B cell (primary cell): ENCODE measurements around the gene SBK2. TPM values are rescaled to one million over a fixed set of nuclear protein-coding genes. Genes with fewer than 3 reads are reported as not detected.

Experiments used
- ATAC-seq: fragments of 200-7000 bp; cut with Tn5 transposase; one replicate; pipeline ENCODE4 v1.10.0; 2021; ENCODE audit warnings: low read depth, mild to moderate bottlenecking, moderate number of reproducible peaks, moderate library complexity
- CTCF ChIA-PET: fragments of 350-600 bp; sonication (Branson Sonifier 250); formaldehyde crosslinking; loops from one replicate; lab custom pipeline; 2021; ENCODE audit warnings: antibody characterized with exemption, inconsistent platforms; lab: Charles Lee
- POLR2A ChIA-PET: fragments of 350-600 bp; sonication (Branson Sonifier 250); formaldehyde crosslinking; loops from one replicate; lab custom pipeline; 2021; ENCODE audit warnings: antibody characterized with exemption; lab: Charles Lee
- DNase-seq: peaks from one replicate; pipeline ENCODE4 v3.0.0; 2013
- H2AFZ ChIP-seq: 2 replicates; pipeline ENCODE4 v1.6.1; 2012; ENCODE audit warnings: mild to moderate bottlenecking, low read depth, low read length; ENCODE audit not compliant: insufficient read depth, poor library complexity, severe bottlenecking
- H3K27ac ChIP-seq, 2 donors: 1 replicate in 1 of 2; 2 replicates in 1 of 2; pipeline ENCODE4 v1.5.1; 2012 to 2013; ENCODE audit warnings: low read length in 2 of 2, mild to moderate bottlenecking in 2 of 2, moderate library complexity in 1 of 2
- H3K27me3 ChIP-seq, 4 experiments: fragments of 200-600 bp in 1 of 4; sonication (generic) in 1 of 4; replicated peaks in 1 of 4; 1 replicate in 2 of 4; 2 replicates in 2 of 4; pipeline versions ENCODE4 v1.6.1 to v1.7.0; 2013 to 2016; ENCODE audit warnings: low read length in 3 of 4, mild to moderate bottlenecking in 2 of 4, mixed read lengths in 1 of 4, moderate library complexity in 1 of 4; ENCODE audit not compliant: insufficient read depth in 4 of 4, control insufficient read depth in 3 of 4; ENCODE audit errors: control extremely low read depth in 1 of 4
- H3K36me3 ChIP-seq, 2 experiments: replicated peaks in 1 of 2; 1 replicate in 1 of 2; 2 replicates in 1 of 2; pipeline versions ENCODE4 v1.6.1 to v1.7.1; 2013; ENCODE audit warnings: low read length in 1 of 2; ENCODE audit not compliant: insufficient read depth in 2 of 2, control insufficient read depth in 1 of 2; ENCODE audit errors: control extremely low read depth in 1 of 2, extremely low read depth in 1 of 2
- H3K4me1 ChIP-seq, 2 donors: fragments of 200-600 bp in 1 of 2; sonication (generic) in 1 of 2; 1 replicate in 1 of 2; 2 replicates in 1 of 2; pipeline versions ENCODE4 v1.5.1 to v1.6.1; 2013 to 2017; ENCODE audit warnings: low read length in 2 of 2; ENCODE audit not compliant: control insufficient read depth in 2 of 2, insufficient read depth in 2 of 2
- H3K4me2 ChIP-seq: replicated peaks from 2 replicates; pipeline ENCODE3; 2012; ENCODE audit warnings: mild to moderate bottlenecking, low read depth, low read length; ENCODE audit not compliant: poor library complexity, severe bottlenecking
- H3K4me3 ChIP-seq, 5 experiments: fragments of 200-600 bp in 1 of 5; sonication (generic) in 1 of 5; 1 replicate in 3 of 5; 2 replicates in 2 of 5; pipeline versions ENCODE4 v1.5.1 to v1.7.0; 2011 to 2016; ENCODE audit warnings: low read length in 4 of 5, mild to moderate bottlenecking in 4 of 5, low read depth in 2 of 5, control low read depth in 1 of 5, moderate library complexity in 1 of 5; ENCODE audit not compliant: insufficient read depth in 1 of 5; ENCODE audit errors: control extremely low read depth in 1 of 5, extremely low read depth in 1 of 5
- H3K79me2 ChIP-seq: fragments of 200-600 bp; sonication (generic); one replicate; pipeline ENCODE4 v1.6.0; 2016; ENCODE audit warnings: low read length; ENCODE audit not compliant: control insufficient read depth, insufficient read depth
- H3K9ac ChIP-seq: fragments of 200-600 bp; sonication (generic); 2 replicates; pipeline ENCODE4 v1.6.1; 2017; ENCODE audit warnings: mild to moderate bottlenecking, low read length, moderate library complexity
- H3K9me3 ChIP-seq, 3 donors: one replicate each; pipeline versions ENCODE4 v1.6.1 to v1.7.1; 2013; ENCODE audit warnings: low read length in 2 of 3; ENCODE audit not compliant: control insufficient read depth in 2 of 3, insufficient read depth in 1 of 3; ENCODE audit errors: control extremely low read depth in 1 of 3
- H4K20me1 ChIP-seq: 2 replicates; pipeline ENCODE4 v1.6.0; 2012; ENCODE audit warnings: mild to moderate bottlenecking, low read length; ENCODE audit not compliant: insufficient read depth, control insufficient read depth, poor library complexity, severe bottlenecking
- H3K27ac Mint-ChIP-seq: one replicate; pipeline ENCODE4 v1.8.0; 2021; ENCODE audit warnings: mixed read lengths
- H3K27me3 Mint-ChIP-seq: one replicate; pipeline ENCODE4 v1.8.0; 2021; ENCODE audit warnings: mixed read lengths
- H3K4me1 Mint-ChIP-seq: one replicate; pipeline ENCODE4 v1.8.0; 2021; ENCODE audit warnings: mixed read lengths
- H3K4me3 Mint-ChIP-seq: one replicate; pipeline ENCODE4 v1.8.0; 2021; ENCODE audit warnings: mixed read lengths
- H3K9me3 Mint-ChIP-seq: one replicate; pipeline ENCODE4 v1.8.0; 2022; ENCODE audit warnings: mixed read lengths; ENCODE audit not compliant: insufficient read depth
- EZH2 ChIP-seq: IDR thresholded peaks from 2 replicates; pipeline ENCODE4 v1.6.1; 2012; ENCODE audit warnings: borderline replicate concordance, low read depth, mild to moderate bottlenecking, moderate library complexity, low read length; ENCODE audit not compliant: insufficient read depth, poor library complexity, severe bottlenecking
- WGBS: methylation state at CpG from one replicate; pipeline ENCODE4 v1.1.5; 2013; ENCODE audit warnings: missing lambda C conversion rate; ENCODE audit not compliant: insufficient coverage; 5-methylcytosine and 5-hydroxymethylcytosine counted together
- intact Hi-C: fragments of 100-400 bp; cut with micrococcal nuclease; formaldehyde crosslinking; loops from one replicate; pipeline ENCODE4 v1.10.0; 2022
- polyA plus RNA-seq: library from polyadenylated mRNA; depleted of rRNA; stranded (reverse); fragments of >200 nt; gene quantifications from 2 replicates; pipeline ENCODE4 v1.2.3, GENCODE V29; 2012
- total RNA-seq, 2 donors: library from RNA; stranded (reverse); fragments of 120-200 nt in 1 of 2; gene quantifications; 1 replicate in 1 of 2; 2 replicates in 1 of 2; pipeline versions ENCODE4 v1.2.3 to v1.2.4, GENCODE V29; 2013 to 2022
- TF ChIP-seq, protein P1 (sequence below): fragments of 200-600 bp; IDR thresholded peaks from one replicate; pipeline ENCODE4 v1.8.0; 2022; ENCODE audit warnings: antibody characterized with exemption, mild to moderate bottlenecking

SBK2 gene
- total and polyA plus RNA-seq, 2 donors (not counting 1 experiment from before 2014, with no cell fraction given): not detected

DNA sequence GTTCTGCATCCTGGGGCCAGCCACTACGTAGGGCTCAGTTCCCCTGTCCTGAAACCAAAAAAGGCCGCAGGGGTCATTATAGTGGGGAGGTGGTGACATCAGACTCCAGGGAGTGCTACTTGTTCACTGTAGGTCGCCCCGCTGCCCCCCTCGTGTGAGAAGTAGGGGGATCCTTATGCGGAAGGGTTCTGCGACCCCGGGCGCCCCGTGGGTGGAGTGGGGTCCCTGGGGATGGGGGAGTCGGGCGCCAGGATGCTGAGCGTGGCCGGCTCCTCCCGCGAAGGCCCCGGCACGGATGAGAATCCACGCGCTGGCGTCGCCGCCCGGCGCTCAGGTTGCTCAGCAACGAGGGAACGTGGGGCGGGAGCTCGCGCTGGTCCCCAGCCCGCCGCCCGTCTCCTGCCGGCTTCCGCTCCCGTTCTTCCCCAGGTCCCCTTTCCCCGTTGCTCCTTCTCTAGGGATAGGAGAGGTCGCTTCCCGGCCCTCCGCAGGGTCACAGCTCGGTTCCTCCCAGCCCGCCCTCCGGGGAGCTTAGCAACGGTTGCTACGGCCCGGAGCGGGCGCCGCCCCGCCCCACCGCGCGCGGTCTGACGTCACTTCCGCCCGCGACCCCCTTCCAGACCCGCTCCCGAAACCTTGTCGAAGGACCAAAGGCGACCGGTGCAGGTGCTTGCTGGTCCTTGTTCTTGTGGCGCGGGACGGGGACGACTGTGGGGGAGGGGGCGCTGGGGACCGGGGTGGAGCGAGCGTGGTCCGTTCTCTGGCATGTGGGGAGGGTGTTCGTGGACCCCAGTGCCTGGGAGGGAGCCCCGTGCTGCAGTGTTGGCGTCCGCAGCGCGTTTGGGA, 52.1 kb downstream of the SBK2 start, which contains the start of gene NAT14:
NAT14 (plus strand) TSS at position 596 of the 846 bp plus-strand sequence. CDS start 521 bp downstream, outside the sequence.
- ChIA-PET CTCF (interaction anchor here (0.6 to 2.8 kb wide), 2 partner anchors 9 to 19 kb away, joined by 3 to 15 read pairs; no protein-coding TSS in a partner anchor), POLR2A (interaction anchor here (0.5 to 2.1 kb wide), 5 partner anchors 8 to 212 kb away, joined by 3 to 30 read pairs (median 3); partner anchors contain the start of genes FIZ1, ZNF628 and ZNF784)
- H3K9me3 ChIP-seq: no peaks in the 10 kb centered on the region
- H3K4me1 ChIP-seq: peaks cover 10 to 22% of the 10 kb centered on the region in 2 donors
- Mint-ChIP-seq H3K4me3 (peak within 1 kb of the TSS; percentile 83), H3K27ac (peak within 1 kb of the TSS; percentile 80), H3K27me3 (no peaks in the 10 kb centered on the region), H3K9me3 (no peaks in the 10 kb centered on the region), H3K4me1 (peaks cover 15% of the 10 kb centered on the region)
- ATAC-seq (peak; percentile 76), DNase-seq (peak; percentile 89)
- no peak for TF ChIP-seq EZH2
- TF ChIP-seq, protein P1, sequence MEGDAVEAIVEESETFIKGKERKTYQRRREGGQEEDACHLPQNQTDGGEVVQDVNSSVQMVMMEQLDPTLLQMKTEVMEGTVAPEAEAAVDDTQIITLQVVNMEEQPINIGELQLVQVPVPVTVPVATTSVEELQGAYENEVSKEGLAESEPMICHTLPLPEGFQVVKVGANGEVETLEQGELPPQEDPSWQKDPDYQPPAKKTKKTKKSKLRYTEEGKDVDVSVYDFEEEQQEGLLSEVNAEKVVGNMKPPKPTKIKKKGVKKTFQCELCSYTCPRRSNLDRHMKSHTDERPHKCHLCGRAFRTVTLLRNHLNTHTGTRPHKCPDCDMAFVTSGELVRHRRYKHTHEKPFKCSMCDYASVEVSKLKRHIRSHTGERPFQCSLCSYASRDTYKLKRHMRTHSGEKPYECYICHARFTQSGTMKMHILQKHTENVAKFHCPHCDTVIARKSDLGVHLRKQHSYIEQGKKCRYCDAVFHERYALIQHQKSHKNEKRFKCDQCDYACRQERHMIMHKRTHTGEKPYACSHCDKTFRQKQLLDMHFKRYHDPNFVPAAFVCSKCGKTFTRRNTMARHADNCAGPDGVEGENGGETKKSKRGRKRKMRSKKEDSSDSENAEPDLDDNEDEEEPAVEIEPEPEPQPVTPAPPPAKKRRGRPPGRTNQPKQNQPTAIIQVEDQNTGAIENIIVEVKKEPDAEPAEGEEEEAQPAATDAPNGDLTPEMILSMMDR: no peak
- H3K4me2 ChIP-seq: peak within 1 kb of the TSS; percentile 87
- peaks cover 23% of the 10 kb centered on the region for H4K20me1 ChIP-seq
- WGBS: 2% methylated on average over 74 of the region's 78 CpGs
- H3K27me3 ChIP-seq: no peaks in the 10 kb centered on the region
- peak within 1 kb of the TSS; percentile 20 to 70 for H3K27ac ChIP-seq
- H3K36me3 ChIP-seq: peaks cover 0 to 2% of the 10 kb centered on the region in 2 experiments
- H2AFZ ChIP-seq: peak within 1 kb of the TSS; percentile 60
- peaks cover 9% of the 10 kb centered on the region for H3K79me2 ChIP-seq
- intact Hi-C loops: loop anchor here (1.0 kb wide), 1 partner anchor 8 kb away; no protein-coding TSS in a partner anchor
- peak within 1 kb of the TSS; percentile 68 for H3K9ac ChIP-seq
- peak within 1 kb of the TSS; percentile 3 to 71 (median 55) for H3K4me3 ChIP-seq
